HL-60 (cell line): ENCODE results near the gene ENDOU.

Experiments
- POLR2AphosphoS5 ChIP-seq: IDR thresholded peaks from 2 replicates; pipeline ENCODE4 v1.6.1; 2012; ENCODE audit warnings: low read depth
- TF ChIP-seq, protein P1 (sequence below): IDR thresholded peaks from one replicate; pipeline ENCODE4 v1.5.1; 2011; ENCODE audit warnings: low read length, control low read depth, inconsistent platforms; ENCODE audit not compliant: insufficient read depth

DNA sequence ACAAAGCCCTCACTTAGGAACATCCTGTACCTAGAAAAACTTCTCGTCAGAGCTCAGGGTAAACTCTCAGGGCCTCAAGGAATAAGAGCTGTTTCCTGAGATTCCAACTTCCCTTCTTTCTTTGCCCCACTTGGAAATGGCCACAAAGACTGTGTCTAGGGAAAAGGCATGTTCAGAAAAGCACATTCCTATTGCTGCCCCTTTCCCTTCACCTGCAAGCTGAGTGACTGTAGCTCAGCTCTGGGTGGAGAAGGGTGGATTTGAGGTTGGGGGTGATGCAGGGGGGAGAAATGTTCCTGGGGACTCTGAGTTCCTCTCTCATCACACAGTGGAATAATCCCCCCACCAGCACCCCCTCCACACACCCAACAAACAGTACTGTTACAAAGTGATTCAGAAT, 6.8 kb downstream of the ENDOU start:
- TF ChIP-seq POLR2AphosphoS5 = no peak
- TF ChIP-seq, protein P1, sequence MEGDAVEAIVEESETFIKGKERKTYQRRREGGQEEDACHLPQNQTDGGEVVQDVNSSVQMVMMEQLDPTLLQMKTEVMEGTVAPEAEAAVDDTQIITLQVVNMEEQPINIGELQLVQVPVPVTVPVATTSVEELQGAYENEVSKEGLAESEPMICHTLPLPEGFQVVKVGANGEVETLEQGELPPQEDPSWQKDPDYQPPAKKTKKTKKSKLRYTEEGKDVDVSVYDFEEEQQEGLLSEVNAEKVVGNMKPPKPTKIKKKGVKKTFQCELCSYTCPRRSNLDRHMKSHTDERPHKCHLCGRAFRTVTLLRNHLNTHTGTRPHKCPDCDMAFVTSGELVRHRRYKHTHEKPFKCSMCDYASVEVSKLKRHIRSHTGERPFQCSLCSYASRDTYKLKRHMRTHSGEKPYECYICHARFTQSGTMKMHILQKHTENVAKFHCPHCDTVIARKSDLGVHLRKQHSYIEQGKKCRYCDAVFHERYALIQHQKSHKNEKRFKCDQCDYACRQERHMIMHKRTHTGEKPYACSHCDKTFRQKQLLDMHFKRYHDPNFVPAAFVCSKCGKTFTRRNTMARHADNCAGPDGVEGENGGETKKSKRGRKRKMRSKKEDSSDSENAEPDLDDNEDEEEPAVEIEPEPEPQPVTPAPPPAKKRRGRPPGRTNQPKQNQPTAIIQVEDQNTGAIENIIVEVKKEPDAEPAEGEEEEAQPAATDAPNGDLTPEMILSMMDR = no peak
